Body of pancreas (tissue), 4 donors: ENCODE results near the gene AQP1. TPM values are rescaled to one million over a fixed set of nuclear protein-coding genes. Genes with fewer than 3 reads are reported as not detected.

Experiments
- ATAC-seq: fragments of 150-250 bp; one replicate; pipeline ENCODE4 v1.9.1; 2016
- DNase-seq, 4 donors: peaks; one replicate each; pipeline ENCODE4 v3.0.0-alpha.2; 2019
- H3K27ac ChIP-seq, 4 donors: fragments of 200-600 bp; sonication (generic); 1 replicate in 3 of 4; 2 replicates in 1 of 4; pipeline versions ENCODE4 v1.5.1 to v1.6.1; 2016 to 2019; ENCODE audit warnings: mild to moderate bottlenecking in 1 of 4, mixed read lengths in 1 of 4, moderate library complexity in 1 of 4
- H3K27me3 ChIP-seq, 2 donors: fragments of 200-600 bp; sonication (generic); one replicate each; pipeline ENCODE4 v1.6.0; 2016; ENCODE audit warnings: mild to moderate bottlenecking in 1 of 2
- H3K36me3 ChIP-seq, 2 donors: fragments of 200-600 bp; sonication (generic); replicated peaks in 1 of 2; 2 replicates each; pipeline ENCODE4 v1.5.1; 2016; ENCODE audit warnings: low read depth in 2 of 2; ENCODE audit not compliant: insufficient read depth in 1 of 2
- H3K4me1 ChIP-seq: fragments of 200-600 bp; sonication (generic); one replicate; pipeline ENCODE4 v1.6.0; 2016
- H3K4me3 ChIP-seq, 2 donors: fragments of 200-600 bp; sonication (generic); 1 replicate in 1 of 2; 2 replicates in 1 of 2; pipeline ENCODE4 v1.5.1; 2016 to 2019
- H3K9me3 ChIP-seq, 3 donors: fragments of 200-600 bp; sonication (generic); 1 replicate in 2 of 3; 2 replicates in 1 of 3; pipeline ENCODE4 v1.5.1; 2016
- POLR2A ChIP-seq, 3 donors: fragments of 450-650 bp; IDR thresholded peaks; one replicate each; pipeline ENCODE4 v1.6.1; 2016; ENCODE audit warnings: antibody characterized with exemption in 3 of 3, mild to moderate bottlenecking in 2 of 3
- WGBS, 2 donors: methylation state at CpG; one replicate each; pipeline ENCODE4 v1.1.5; 2017; 5-methylcytosine and 5-hydroxymethylcytosine counted together
- intact Hi-C: fragments of 100-400 bp; cut with DNase I; formaldehyde crosslinking; loops from one replicate; pipeline ENCODE4 v1.15.1; 2023
- total RNA-seq, 2 donors: library from RNA; depleted of rRNA; stranded (reverse); fragments of >200 nt; gene quantifications; one replicate each; pipeline ENCODE4 v1.1.0, GENCODE V29; 2016
- TF ChIP-seq, protein P1 (sequence below), 7 experiments: fragments of 450-650 bp in 4 of 7; fragments of 200-600 bp in 3 of 7; sonication (generic) in 3 of 7; IDR thresholded peaks; one replicate each; pipeline ENCODE4 v1.5.1; 2016 to 2019; ENCODE audit warnings: antibody characterized with exemption in 7 of 7

Gene AQP1
- total RNA-seq, 2 donors from 2014 or later = 197 to 204 TPM

DNA sequence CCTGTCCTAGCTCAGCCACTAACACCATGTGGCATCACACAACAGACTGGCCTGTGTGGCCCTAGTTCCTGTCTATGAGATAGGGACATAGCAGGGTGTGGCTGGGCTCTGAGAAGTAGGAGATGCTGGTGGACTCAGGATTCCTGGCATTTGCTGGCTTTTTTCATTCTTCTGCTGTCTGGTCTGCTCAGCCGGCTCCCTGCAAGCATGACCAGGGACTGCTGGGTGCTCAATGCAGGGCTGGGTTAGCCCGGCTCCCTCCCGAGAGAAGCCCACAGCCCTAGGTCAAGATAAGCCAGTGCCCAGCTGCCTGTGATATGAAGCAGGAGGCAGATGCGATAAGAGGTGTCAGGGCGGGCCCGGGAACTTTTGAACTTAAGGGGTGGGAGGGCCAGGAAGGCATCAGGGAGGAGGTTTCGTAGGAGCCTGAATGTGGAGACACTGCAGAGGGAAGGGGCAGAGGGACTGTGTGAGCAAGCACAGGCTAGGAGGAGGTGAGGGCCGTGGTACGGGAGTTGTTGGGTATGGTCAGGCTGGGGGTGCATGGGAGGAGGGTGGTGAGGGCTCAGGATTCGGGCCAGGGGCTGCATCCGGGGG lies 3.5 kb downstream of the AQP1 start:
- Histone ChIP-seq H3K4me3 (peak overlapping the region in 1 of 2 donors; percentile 0), H3K36me3 (no peaks in the 10 kb centered on the region), H3K4me1 (peaks cover 92% of the 10 kb centered on the region), H3K27ac (peak overlapping the region in 3 of 4 donors; percentile 71 to 75 (median 72)), H3K27me3 (no peaks in the 10 kb centered on the region), H3K9me3 (no peaks in the 10 kb centered on the region)
- intact Hi-C loops = no loop called here
- DNase-seq (peak in 1 of 4 donors; percentile 8), ATAC-seq (no peak)
- no peak for TF ChIP-seq POLR2A (IDR thresholded peaks at IDR 0.05)
- TF ChIP-seq, protein P1, sequence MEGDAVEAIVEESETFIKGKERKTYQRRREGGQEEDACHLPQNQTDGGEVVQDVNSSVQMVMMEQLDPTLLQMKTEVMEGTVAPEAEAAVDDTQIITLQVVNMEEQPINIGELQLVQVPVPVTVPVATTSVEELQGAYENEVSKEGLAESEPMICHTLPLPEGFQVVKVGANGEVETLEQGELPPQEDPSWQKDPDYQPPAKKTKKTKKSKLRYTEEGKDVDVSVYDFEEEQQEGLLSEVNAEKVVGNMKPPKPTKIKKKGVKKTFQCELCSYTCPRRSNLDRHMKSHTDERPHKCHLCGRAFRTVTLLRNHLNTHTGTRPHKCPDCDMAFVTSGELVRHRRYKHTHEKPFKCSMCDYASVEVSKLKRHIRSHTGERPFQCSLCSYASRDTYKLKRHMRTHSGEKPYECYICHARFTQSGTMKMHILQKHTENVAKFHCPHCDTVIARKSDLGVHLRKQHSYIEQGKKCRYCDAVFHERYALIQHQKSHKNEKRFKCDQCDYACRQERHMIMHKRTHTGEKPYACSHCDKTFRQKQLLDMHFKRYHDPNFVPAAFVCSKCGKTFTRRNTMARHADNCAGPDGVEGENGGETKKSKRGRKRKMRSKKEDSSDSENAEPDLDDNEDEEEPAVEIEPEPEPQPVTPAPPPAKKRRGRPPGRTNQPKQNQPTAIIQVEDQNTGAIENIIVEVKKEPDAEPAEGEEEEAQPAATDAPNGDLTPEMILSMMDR (IDR thresholded peaks at IDR 0.05) = no peak
- 38 to 42% methylated on average over 11 of the region's 11 CpGs for WGBS, 2 donors

DNA sequence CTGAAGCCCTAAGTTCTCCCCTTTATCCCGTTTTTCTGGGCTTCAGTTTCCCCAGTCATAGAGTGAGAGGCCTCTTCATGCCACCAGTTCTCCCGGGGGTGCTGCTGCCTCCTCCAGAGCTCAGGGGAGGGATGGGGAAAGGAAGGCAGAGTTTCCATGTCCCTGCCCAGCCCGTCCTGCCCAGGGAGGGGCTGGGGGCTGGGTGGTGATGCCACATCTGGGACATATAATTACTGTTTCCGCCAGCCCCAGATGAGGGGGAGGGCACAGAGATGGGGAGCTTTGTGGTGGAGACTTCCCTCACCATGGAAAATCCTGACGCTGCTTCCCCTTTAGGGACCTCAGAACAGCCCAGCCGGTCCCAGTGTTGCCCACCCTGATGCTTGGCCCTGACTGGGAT lies 4.1 kb downstream of the AQP1 start:
- H3K4me3 ChIP-seq = no peak overlapping the region
- intact Hi-C loops = no loop called here
- H3K27me3 ChIP-seq = no peaks in the 10 kb centered on the region
- H3K4me1 ChIP-seq = peaks cover 92% of the 10 kb centered on the region
- peak overlapping the region in 3 of 4 donors; percentile 71 to 75 (median 72) for H3K27ac ChIP-seq
- no peaks in the 10 kb centered on the region for H3K9me3 ChIP-seq
- TF ChIP-seq, protein P1 (IDR thresholded peaks at IDR 0.05) = no peak
- TF ChIP-seq POLR2A (IDR thresholded peaks at IDR 0.05) = no peak
- ATAC-seq (no peak), DNase-seq (no peak)
- H3K36me3 ChIP-seq = no peaks in the 10 kb centered on the region
- 44 to 61% methylated on average over 5 to 6 of the region's 6 CpGs for WGBS, 2 donors

DNA sequence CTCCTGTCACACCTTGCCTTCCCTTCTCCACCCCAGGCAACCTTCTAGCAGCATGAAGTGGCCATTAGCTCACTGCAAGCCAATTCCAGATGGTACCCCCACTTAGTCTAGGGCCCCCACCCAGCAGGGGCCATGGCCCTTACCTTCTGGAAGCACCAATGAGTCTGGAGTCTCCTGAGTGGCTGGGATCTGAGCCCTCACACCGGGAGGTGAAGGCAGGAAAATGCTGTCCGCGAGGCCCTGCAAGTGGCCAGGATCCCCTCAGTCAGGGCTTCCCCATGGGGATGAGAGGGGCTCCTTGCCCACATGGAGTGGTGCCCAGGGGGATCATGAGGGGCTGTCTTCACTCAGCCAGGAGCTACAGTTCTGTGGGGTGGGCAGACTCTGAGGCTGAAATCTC lies 4.6 kb downstream of the AQP1 start:
- intact Hi-C loops = no loop called here
- WGBS, 2 donors = 57% methylated on average over 2 to 3 of the region's 3 CpGs
- Histone ChIP-seq H3K9me3 (no peaks in the 10 kb centered on the region), H3K27me3 (no peaks in the 10 kb centered on the region), H3K27ac (peak overlapping the region in 3 of 4 donors; percentile 28 to 72 (median 71)), H3K4me1 (peaks cover 92% of the 10 kb centered on the region), H3K4me3 (no peak overlapping the region), H3K36me3 (no peaks in the 10 kb centered on the region)
- no peak for TF ChIP-seq POLR2A (IDR thresholded peaks at IDR 0.05)
- TF ChIP-seq, protein P1 (IDR thresholded peaks at IDR 0.05) = no peak
- ATAC-seq = no peak
- DNase-seq = no peak

DNA sequence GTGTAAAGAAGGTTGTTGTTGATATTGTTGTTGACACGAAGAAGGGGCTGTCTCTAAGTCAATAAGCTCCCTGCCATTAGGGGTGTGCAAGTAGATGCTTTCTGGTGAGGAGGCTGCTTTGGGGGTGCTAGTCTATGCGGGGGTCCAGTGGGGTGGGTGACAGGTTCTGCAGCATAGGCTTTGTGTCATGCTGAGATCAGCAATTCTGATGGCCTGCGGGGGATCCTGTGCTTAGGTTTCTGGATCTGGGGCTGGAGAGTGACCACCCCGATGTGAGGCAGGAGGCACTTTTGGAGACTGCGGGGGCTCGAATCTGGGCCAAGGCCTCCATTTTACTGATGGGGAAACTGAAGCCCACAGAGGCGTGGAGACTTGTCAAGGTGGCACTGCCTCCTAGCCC lies 5.1 kb downstream of the AQP1 start:
- H3K27me3 ChIP-seq = no peaks in the 10 kb centered on the region
- WGBS, 2 donors = 62 to 78% methylated on average over 4 to 6 of the region's 7 CpGs
- TF ChIP-seq POLR2A (IDR thresholded peaks at IDR 0.05) = no peak
- TF ChIP-seq, protein P1 (IDR thresholded peaks at IDR 0.05) = no peak
- DNase-seq = no peak
- intact Hi-C loops = no loop called here
- H3K36me3 ChIP-seq = peaks cover 0 to under 1% of the 10 kb centered on the region in 2 donors
- peak overlapping the region in 3 of 4 donors; percentile 35 to 72 (median 71) for H3K27ac ChIP-seq
- ATAC-seq = no peak
- no peaks in the 10 kb centered on the region for H3K9me3 ChIP-seq
- H3K4me3 ChIP-seq = no peak overlapping the region
- peaks cover 89% of the 10 kb centered on the region for H3K4me1 ChIP-seq
